Cardiac fibroblast (primary cell): ENCODE measurements around the gene TAGLN2.

ENCODE experiments used
- DNase-seq, 2 donors: peaks; one replicate each; pipeline versions ENCODE4 v3.0.0 to v3.0.0-alpha.2; 2010; ENCODE audit warnings: low read depth in 2 of 2
- H3K4me3 ChIP-seq, 2 donors: replicated peaks in 1 of 2; 1 replicate in 1 of 2; 2 replicates in 1 of 2; pipeline ENCODE4 v1.5.1; 2011; ENCODE audit warnings: low read depth in 2 of 2, low read length in 2 of 2, mild to moderate bottlenecking in 2 of 2, moderate library complexity in 1 of 2
- CTCF ChIP-seq: IDR thresholded peaks from one replicate; pipeline ENCODE4 v1.5.1; 2011; ENCODE audit warnings: low read depth, mild to moderate bottlenecking, low read length, inconsistent platforms

TAGLN2 gene

GRCh38 chr1:159869607-159870006, 55.7 kb downstream of the TAGLN2 start:
- no peak overlapping the region for H3K4me3 ChIP-seq
- DNase-seq: no peak
- TF ChIP-seq CTCF: no peak

GRCh38 chr1:159869173-159869572, 56.1 kb downstream of the TAGLN2 start:
- no peak overlapping the region for H3K4me3 ChIP-seq
- TF ChIP-seq CTCF: no peak
- DNase-seq: peak; percentile 22 to 73

- no peak for TF ChIP-seq CTCF
- no peak overlapping the region for H3K4me3 ChIP-seq
- DNase-seq: no peak
These were observed 56.5 kb downstream of the TAGLN2 start for GRCh38 chr1:159868766-159869165.
